Bronchial epithelial cell (primary cell): ENCODE results near the gene SLC35G3. TPM values are rescaled to one million over a fixed set of nuclear protein-coding genes. Genes with fewer than 3 reads are reported as not detected.

ENCODE experiments used
- DNase-seq: peaks from one replicate; pipeline ENCODE4 v3.0.0-alpha.2; 2010; ENCODE audit warnings: low read depth
- FAIRE-seq: peaks from 2 replicates; lab custom pipeline; 2011; peaks lifted over from hg19 to GRCh38; lab: Jason Lieb, UNC
- H3K27me3 ChIP-seq: 2 replicates; pipeline ENCODE4 v1.5.1; 2011; ENCODE audit warnings: low read length; ENCODE audit not compliant: control insufficient read depth, insufficient read depth
- H3K36me3 ChIP-seq: 2 replicates; pipeline ENCODE4 v1.5.1; 2011; ENCODE audit warnings: low read length; ENCODE audit not compliant: control insufficient read depth, insufficient read depth
- H3K4me3 ChIP-seq: 2 replicates; pipeline ENCODE4 v1.5.1; 2011; ENCODE audit warnings: mild to moderate bottlenecking, low read depth, low read length, control low read depth
- total RNA-seq: library from RNA; depleted of rRNA; stranded (reverse); fragments of >200 nt; gene quantifications from 2 replicates; pipeline ENCODE4 v1.2.1, GENCODE V29; 2014
- TF ChIP-seq, protein P1 (sequence below): IDR thresholded peaks from 2 replicates; pipeline ENCODE4 v1.5.1; 2011; ENCODE audit warnings: mild to moderate bottlenecking, moderate library complexity, low read length, control low read depth, inconsistent platforms; ENCODE audit not compliant: insufficient read depth, severe bottlenecking

The SLC35G3 gene
- total RNA-seq, 1 donor from 2014 or later = not detected

DNA sequence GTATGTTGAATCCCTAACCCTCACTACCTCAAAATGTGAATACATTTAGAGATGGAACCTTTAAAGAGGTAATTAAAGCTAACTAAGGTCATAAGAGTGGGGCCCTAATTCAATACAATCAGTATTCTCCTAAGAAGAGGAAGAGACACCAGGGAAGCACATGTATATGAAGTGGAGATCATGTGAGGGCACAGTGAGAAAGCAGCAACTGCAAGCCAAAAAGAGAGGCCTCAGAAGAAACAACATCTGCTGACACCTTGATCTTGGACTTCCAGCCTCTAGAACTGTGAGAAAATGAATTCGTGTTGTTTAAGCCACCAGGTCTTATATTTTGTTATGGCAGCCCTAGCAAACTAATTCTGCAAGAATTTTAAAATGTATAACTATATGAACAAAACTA lies 35.4 kb upstream of the SLC35G3 start:
- TF ChIP-seq, protein P1, sequence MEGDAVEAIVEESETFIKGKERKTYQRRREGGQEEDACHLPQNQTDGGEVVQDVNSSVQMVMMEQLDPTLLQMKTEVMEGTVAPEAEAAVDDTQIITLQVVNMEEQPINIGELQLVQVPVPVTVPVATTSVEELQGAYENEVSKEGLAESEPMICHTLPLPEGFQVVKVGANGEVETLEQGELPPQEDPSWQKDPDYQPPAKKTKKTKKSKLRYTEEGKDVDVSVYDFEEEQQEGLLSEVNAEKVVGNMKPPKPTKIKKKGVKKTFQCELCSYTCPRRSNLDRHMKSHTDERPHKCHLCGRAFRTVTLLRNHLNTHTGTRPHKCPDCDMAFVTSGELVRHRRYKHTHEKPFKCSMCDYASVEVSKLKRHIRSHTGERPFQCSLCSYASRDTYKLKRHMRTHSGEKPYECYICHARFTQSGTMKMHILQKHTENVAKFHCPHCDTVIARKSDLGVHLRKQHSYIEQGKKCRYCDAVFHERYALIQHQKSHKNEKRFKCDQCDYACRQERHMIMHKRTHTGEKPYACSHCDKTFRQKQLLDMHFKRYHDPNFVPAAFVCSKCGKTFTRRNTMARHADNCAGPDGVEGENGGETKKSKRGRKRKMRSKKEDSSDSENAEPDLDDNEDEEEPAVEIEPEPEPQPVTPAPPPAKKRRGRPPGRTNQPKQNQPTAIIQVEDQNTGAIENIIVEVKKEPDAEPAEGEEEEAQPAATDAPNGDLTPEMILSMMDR = no peak
- Histone ChIP-seq H3K4me3 (no peak overlapping the region), H3K27me3 (no peaks in the 10 kb centered on the region), H3K36me3 (no peaks in the 10 kb centered on the region)
- FAIRE-seq (no peak), DNase-seq (no peak)

DNA sequence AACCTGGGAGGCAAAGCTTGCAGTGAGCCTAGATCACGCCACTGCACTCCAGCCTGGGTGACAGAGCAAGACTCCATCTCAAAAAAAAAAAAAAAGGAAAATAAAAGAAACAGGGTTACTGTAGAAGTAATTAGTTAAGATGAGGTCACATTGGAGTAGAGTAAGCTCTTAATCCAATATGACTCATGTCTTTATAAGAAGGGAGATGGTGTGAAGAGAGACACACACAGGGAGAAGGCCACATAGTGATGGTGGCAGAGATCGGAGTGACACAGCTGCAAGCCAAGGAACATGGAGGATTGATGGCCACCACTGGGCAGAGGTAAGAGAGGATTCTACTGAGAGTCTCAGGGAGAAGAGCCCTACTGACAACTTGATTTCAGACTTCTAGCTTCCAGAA lies 33.4 kb upstream of the SLC35G3 start:
- FAIRE-seq = no peak

DNA sequence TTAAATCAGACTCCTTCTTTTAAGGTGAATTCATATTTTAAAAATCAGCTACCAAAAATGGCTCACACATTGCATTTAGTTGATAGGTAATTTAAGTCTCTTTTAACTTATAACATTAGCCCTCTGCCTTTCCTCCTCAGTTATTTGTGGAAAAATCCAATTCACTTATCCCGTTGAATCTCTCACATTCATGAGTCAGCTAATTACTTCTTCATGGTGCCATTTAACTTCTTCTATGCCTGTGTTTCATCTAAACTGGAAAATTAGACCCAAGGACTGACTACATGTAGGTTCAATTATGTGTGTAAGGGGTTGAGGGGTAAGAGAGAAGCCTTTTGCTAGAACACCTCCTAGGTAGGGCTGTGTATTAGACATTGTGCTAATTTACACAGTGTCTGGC lies 30.2 kb upstream of the SLC35G3 start:
- Histone ChIP-seq H3K36me3 (no peaks in the 10 kb centered on the region), H3K27me3 (no peaks in the 10 kb centered on the region), H3K4me3 (no peak overlapping the region)
- DNase-seq = no peak
- TF ChIP-seq, protein P1 = no peak
- no peak for FAIRE-seq

More for the DNA sequence above, 33.4 kb upstream of the SLC35G3 start:
- no peak overlapping the region for H3K4me3 ChIP-seq
- no peaks in the 10 kb centered on the region for H3K27me3 ChIP-seq
- no peaks in the 10 kb centered on the region for H3K36me3 ChIP-seq
- DNase-seq = no peak
- TF ChIP-seq, protein P1 = no peak

DNA sequence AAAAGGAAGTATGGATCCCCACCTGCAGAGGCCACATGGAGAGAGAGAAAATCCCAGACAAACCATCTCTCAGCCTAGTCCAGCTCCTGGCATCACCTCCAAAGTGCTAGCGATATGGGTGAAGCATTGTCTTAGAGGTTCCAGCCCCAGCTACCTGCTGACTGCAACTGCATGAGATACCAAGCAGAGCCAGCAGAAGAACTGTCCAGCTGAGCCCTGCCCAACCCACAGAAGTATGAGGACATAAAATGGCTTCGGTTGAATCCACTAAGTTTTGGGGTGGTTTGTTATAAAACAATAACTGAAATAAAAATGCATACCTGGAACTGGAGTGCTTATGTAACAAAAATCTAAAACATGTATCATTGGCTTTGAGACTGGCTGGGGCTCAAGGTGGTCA lies 28.3 kb upstream of the SLC35G3 start:
- DNase-seq (no peak), FAIRE-seq (no peak)
- H3K36me3 ChIP-seq = no peaks in the 10 kb centered on the region
- H3K27me3 ChIP-seq = no peaks in the 10 kb centered on the region
- TF ChIP-seq, protein P1 = no peak
- no peak overlapping the region for H3K4me3 ChIP-seq

DNA sequence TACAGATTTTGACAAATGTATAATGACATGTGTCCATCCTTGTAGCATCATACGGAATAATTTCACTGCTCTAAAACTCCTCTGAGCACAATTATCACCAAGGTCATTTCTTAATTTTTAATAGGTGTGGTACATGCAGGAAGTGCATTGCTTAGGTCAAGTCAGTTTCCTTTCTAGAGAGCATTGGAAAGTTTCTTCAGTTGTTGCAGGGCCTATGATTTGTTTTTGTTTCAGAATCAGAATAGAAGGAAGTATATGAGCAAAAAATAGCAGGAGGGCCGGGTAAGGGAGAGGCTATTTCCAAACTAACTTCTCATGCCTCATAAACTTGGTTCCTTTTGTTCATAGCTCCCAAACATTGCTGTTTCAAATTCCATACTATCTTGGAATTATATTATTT lies 24.7 kb upstream of the SLC35G3 start:
- DNase-seq = no peak
- TF ChIP-seq, protein P1 = no peak
- no peak for FAIRE-seq
- Histone ChIP-seq H3K27me3 (peaks cover 2% of the 10 kb centered on the region), H3K36me3 (no peaks in the 10 kb centered on the region), H3K4me3 (no peak overlapping the region)

DNA sequence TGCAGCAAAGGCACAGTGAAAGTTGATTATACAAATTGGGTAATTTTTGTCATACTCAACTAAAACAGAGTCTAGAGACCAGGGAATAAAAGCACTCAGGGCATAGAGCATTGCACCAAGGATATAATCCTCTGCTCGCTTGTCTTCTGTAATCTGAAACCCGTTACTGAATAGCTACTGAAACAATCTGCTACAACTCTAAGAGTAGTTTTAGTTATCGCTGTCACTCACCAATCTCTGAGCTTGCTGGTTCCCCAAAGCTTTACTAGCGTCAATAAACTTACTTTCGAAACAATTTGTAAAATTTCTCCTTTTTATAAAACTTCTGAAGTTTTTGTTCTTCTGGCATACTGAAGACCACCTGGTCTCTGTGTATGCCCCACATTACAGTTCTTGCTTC lies 22.9 kb upstream of the SLC35G3 start:
- TF ChIP-seq, protein P1 = no peak
- DNase-seq (no peak), FAIRE-seq (no peak)
- H3K4me3 ChIP-seq = no peak overlapping the region
- no peaks in the 10 kb centered on the region for H3K36me3 ChIP-seq
- H3K27me3 ChIP-seq = peaks cover 2% of the 10 kb centered on the region
